ENCODE results near the gene PNKP. TPM values are rescaled to one million over a fixed set of nuclear protein-coding genes. Genes with fewer than 3 reads are reported as not detected.
A peak's percentile ranks its signal among the peaks of the same experiment; 100 is the strongest.

The PNKP gene
- total and polyA plus RNA-seq, 9 of the 15 experiments (the other 6 are each of a cell fraction or from before 2014, with no cell fraction given): 2.8 to 85.4 (median 25.3) TPM

- TF ChIP-seq ZBTB40 (IDR thresholded peaks at IDR 0.05): peak; percentile 89
- TF ChIP-seq ZBTB40 (CRISPR knock-in tag; IDR thresholded peaks at IDR 0.05): no peak
- TF ChIP-seq STAT5A (IDR thresholded peaks at IDR 0.05; ENCODE audit: borderline replicate concordance, low read length): no peak
- no peak for TF ChIP-seq PTTG1 (tag; IDR thresholded peaks at IDR 0.05; ENCODE audit: low read depth)
- TF ChIP-seq THAP12 (CRISPR knock-in tag; IDR thresholded peaks at IDR 0.05): no peak
- TF ChIP-seq CBFA2T3 (IDR thresholded peaks at IDR 0.05): no peak
- TF ChIP-seq ZNF407 (IDR thresholded peaks at IDR 0.05; ENCODE audit: low read depth): no peak
Observed at GRCh38 chr19:49877020-49877878, 9.9 kb upstream of the PNKP start, which contains the start of the genes AKT1S1 and TBC1D17 (continued).
